DND-41 (cell line): Measurements from ENCODE around the gene ST6GAL2.

Source experiments
- ATAC-seq: fragments of 200-7000 bp; cut with Tn5 transposase; 3 replicates; pipeline ENCODE4 v1.9.1; 2021; ENCODE audit warnings: low read depth; ENCODE audit not compliant: insufficient read depth
- DNase-seq: peaks from one replicate; pipeline ENCODE4 v3.0.0-alpha.2; 2020
- H2AFZ ChIP-seq: 2 replicates; pipeline ENCODE4 v1.6.0; 2012; ENCODE audit warnings: low read depth, low read length
- H3K27ac ChIP-seq: 2 replicates; pipeline ENCODE4 v1.5.1; 2012; ENCODE audit warnings: low read length, inconsistent platforms
- H3K27me3 ChIP-seq: fragments of 200-600 bp; sonication (generic); 2 replicates; pipeline ENCODE4 v1.6.0; 2012; ENCODE audit warnings: low read length, mild to moderate bottlenecking, inconsistent platforms; ENCODE audit not compliant: insufficient read depth, poor library complexity
- H3K36me3 ChIP-seq: 2 replicates; pipeline ENCODE4 v1.5.1; 2012; ENCODE audit warnings: low read length, inconsistent platforms; ENCODE audit not compliant: insufficient read depth
- H3K4me1 ChIP-seq: 2 replicates; pipeline ENCODE4 v1.5.1; 2012; ENCODE audit warnings: mild to moderate bottlenecking, low read length; ENCODE audit not compliant: insufficient read depth
- H3K4me2 ChIP-seq: 2 replicates; pipeline ENCODE4 v1.6.0; 2012; ENCODE audit warnings: mild to moderate bottlenecking, moderate library complexity, low read length, inconsistent platforms; ENCODE audit not compliant: insufficient read depth
- H3K4me3 ChIP-seq, 2 experiments: fragments of 200-600 bp in 1 of 2; shearing (Covaris generic) in 1 of 2; 2 replicates each; pipeline ENCODE4 v1.5.1; 2012 to 2016; ENCODE audit warnings: inconsistent platforms in 2 of 2, low read length in 2 of 2, mild to moderate bottlenecking in 2 of 2, low read depth in 1 of 2, moderate library complexity in 1 of 2
- H3K79me2 ChIP-seq: 2 replicates; pipeline ENCODE4 v1.6.0; 2012; ENCODE audit warnings: low read length, inconsistent platforms; ENCODE audit not compliant: insufficient read depth
- H3K9ac ChIP-seq: 2 replicates; pipeline ENCODE4 v1.6.0; 2012; ENCODE audit warnings: low read depth, mild to moderate bottlenecking, inconsistent platforms, low read length, moderate library complexity
- H3K9me3 ChIP-seq: 2 replicates; pipeline ENCODE4 v1.5.1; 2012; ENCODE audit warnings: low read length, moderate library complexity, mild to moderate bottlenecking, inconsistent platforms; ENCODE audit not compliant: insufficient read depth, severe bottlenecking
- H4K20me1 ChIP-seq: 2 replicates; pipeline ENCODE4 v1.6.0; 2012; ENCODE audit warnings: low read length; ENCODE audit not compliant: insufficient read depth
- EZH2 ChIP-seq: IDR thresholded peaks from 3 replicates; pipeline ENCODE4 v1.6.1; 2012; ENCODE audit warnings: borderline replicate concordance, low read depth, mild to moderate bottlenecking, moderate library complexity, low read length, inconsistent platforms; ENCODE audit not compliant: severe bottlenecking
- TF ChIP-seq, protein P1 (sequence below): IDR thresholded peaks from 2 replicates; pipeline ENCODE4 v1.5.1; 2012; ENCODE audit warnings: borderline replicate concordance, low read length, moderate library complexity, mild to moderate bottlenecking; ENCODE audit not compliant: poor library complexity, severe bottlenecking; ENCODE audit errors: extremely low read depth

ST6GAL2 gene

DNA sequence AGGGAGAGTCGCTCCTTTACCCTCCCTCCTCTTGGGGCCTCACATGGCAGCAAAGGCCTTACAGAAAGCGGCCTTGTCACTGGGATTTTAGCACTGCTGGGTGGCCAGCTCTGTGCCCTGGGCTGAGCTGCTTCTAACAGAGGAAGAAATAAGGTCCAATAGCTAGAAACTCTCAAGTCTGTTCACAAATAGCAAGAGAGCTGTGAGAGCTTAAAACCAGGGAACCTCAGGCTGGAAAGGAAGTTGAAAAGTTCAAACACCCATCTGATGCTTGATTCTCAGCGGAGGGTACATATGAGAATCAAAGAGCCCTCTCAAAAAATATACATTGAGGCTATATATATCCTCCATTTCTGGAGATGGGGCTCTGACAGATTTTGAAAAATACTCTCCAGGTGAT lies 54.7 kb downstream of the ST6GAL2 start:
- ATAC-seq (no peak), DNase-seq (no peak)
- TF ChIP-seq, protein P1, sequence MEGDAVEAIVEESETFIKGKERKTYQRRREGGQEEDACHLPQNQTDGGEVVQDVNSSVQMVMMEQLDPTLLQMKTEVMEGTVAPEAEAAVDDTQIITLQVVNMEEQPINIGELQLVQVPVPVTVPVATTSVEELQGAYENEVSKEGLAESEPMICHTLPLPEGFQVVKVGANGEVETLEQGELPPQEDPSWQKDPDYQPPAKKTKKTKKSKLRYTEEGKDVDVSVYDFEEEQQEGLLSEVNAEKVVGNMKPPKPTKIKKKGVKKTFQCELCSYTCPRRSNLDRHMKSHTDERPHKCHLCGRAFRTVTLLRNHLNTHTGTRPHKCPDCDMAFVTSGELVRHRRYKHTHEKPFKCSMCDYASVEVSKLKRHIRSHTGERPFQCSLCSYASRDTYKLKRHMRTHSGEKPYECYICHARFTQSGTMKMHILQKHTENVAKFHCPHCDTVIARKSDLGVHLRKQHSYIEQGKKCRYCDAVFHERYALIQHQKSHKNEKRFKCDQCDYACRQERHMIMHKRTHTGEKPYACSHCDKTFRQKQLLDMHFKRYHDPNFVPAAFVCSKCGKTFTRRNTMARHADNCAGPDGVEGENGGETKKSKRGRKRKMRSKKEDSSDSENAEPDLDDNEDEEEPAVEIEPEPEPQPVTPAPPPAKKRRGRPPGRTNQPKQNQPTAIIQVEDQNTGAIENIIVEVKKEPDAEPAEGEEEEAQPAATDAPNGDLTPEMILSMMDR, result no peak
- no peak for TF ChIP-seq EZH2
- Histone ChIP-seq H3K4me1 (no peaks in the 10 kb centered on the region), H4K20me1 (no peaks in the 10 kb centered on the region), H3K4me3 (no peak overlapping the region), H3K9me3 (no peaks in the 10 kb centered on the region), H3K36me3 (no peaks in the 10 kb centered on the region), H3K9ac (no peak overlapping the region), H3K79me2 (no peaks in the 10 kb centered on the region), H3K27ac (no peak overlapping the region), H3K27me3 (peaks cover 17% of the 10 kb centered on the region), H3K4me2 (no peak overlapping the region), H2AFZ (no peak overlapping the region)

DNA sequence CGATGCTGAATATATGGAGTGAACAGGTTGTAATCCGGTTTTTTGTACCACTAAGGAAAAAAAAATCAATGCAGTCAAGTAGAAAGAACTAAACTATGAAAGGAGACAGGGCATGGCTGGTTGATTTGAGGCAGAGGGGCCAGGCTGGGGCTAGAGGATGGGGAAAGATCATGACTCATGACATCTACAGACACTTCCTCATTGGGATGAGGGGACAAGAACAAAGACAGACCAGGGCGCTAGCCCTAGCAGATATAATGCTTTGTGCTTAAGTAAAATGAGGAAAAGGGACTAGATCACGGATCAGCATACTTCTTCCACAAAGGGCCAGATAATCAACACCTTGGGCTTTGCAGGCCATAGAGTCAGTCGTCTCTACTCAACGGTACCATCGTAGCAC lies 55.8 kb downstream of the ST6GAL2 start:
- Histone ChIP-seq H3K27me3 (peaks cover 16% of the 10 kb centered on the region), H3K27ac (no peak overlapping the region), H3K4me1 (no peaks in the 10 kb centered on the region), H3K79me2 (no peaks in the 10 kb centered on the region), H4K20me1 (no peaks in the 10 kb centered on the region), H3K4me3 (no peak overlapping the region), H3K4me2 (no peak overlapping the region), H2AFZ (no peak overlapping the region), H3K36me3 (no peaks in the 10 kb centered on the region), H3K9ac (no peak overlapping the region), H3K9me3 (no peaks in the 10 kb centered on the region)
- no peak for TF ChIP-seq EZH2
- TF ChIP-seq, protein P1, result no peak
- ATAC-seq (no peak), DNase-seq (no peak)

DNA sequence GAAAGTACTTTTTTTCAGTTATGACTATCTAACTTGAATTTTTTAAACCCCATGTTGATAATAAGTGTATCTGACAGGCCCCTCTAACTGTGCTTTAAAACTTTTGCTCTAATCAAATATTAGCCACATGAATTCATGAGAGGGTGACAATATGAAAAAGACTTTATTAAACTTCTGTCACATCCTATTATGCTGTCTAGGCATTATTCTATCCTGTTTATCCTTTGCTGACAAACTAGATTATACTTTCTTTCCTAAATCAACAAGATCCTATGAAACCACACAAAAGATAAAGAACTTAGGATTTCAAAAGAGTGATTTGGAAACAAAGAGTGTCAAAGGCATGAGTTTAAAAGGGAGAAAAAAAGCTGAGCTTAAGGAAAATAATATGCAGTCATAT lies 57.8 kb downstream of the ST6GAL2 start:
- H3K27me3 ChIP-seq, result peaks cover 11% of the 10 kb centered on the region
- no peak overlapping the region for H3K4me2 ChIP-seq

More for the DNA sequence above, 57.8 kb downstream of the ST6GAL2 start:
- H3K4me3 ChIP-seq, result no peak overlapping the region
- H3K27ac ChIP-seq, result no peak overlapping the region
- H2AFZ ChIP-seq, result no peak overlapping the region
- ATAC-seq, result no peak
- no peak for DNase-seq
- no peaks in the 10 kb centered on the region for H3K79me2 ChIP-seq
- H3K4me1 ChIP-seq, result no peaks in the 10 kb centered on the region
- no peaks in the 10 kb centered on the region for H3K9me3 ChIP-seq
- no peak for TF ChIP-seq EZH2
- TF ChIP-seq, protein P1, result no peak
- H4K20me1 ChIP-seq, result no peaks in the 10 kb centered on the region
- H3K36me3 ChIP-seq, result no peaks in the 10 kb centered on the region
- no peak overlapping the region for H3K9ac ChIP-seq
